T47D (cell line): ENCODE data around the gene PMM1.
A peak's percentile ranks its signal among the peaks of the same experiment; 100 is the strongest.
"Not testable (repeated sequence)": the region's sequence is repeated elsewhere in the genome, so short reads cannot be mapped to it uniquely, and the experiment has no call there.

ENCODE experiments used
- DNase-seq, 2 experiments: peaks; one replicate each; pipeline versions ENCODE4 v3.0.0 to v3.0.0-alpha.2; 2011 to 2012; ENCODE audit warnings: low read depth in 1 of 2, low spot score in 1 of 2
- JUND ChIP-seq: IDR thresholded peaks from 2 replicates; pipeline ENCODE4 v1.6.1; 2012; ENCODE audit warnings: low read depth
- in situ Hi-C: cut with HindIII; loops from 2 replicates; pipeline ENCODE4 v1.10.0; 2016; ENCODE audit warnings: low sequenced_read_pairs, low pct_unique_long_range_greater_than_20kb

Gene PMM1

DNA sequence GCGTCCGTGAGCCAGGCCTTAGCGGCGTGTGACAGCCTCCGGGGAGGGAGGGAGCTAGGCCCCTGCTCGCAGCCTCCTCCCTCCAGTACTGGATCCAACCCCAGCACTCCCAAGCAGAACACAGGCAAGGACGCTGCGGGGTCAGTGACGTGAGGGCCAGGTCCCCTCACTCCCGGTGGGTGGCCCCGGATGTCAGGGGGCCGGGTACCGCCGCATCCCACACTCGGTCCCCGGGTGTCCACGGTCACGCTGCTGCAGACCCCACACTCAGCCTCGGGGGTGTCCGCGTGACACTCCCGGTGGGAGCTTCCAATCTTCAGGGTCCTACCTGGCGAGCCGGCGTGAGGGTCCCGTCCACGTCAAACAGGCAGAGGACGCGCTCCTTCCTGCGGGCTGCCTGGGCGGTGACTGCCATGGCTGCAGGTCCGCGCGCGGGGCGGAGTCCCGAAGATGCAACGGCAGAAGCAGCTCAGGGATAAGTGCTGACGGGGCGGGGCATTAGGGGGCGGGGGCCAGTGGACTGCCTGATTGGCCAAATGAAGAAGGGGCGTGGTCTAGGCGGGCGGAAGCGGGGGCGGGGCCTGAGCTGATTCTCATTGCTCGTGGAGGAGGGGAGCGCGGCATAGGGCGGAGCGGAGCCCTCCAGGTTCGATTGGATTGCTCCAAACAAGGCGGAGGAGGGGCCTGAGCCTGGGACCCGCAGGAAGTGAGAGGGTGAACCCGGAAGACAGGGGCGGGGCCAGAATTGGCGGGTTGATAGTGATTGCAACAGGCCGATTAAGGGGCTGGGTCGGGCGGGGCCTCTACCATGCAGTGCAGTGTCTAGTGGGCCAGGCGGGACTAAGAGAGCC is at the start of gene PMM1:
PMM1 (minus strand) TSS at position 450 of the 851 bp plus-strand sequence; CDS start at position 415, 35 bp downstream.
- in situ Hi-C loops: no loop called here
- DNase-seq: peak; percentile 98 to 99
- TF ChIP-seq JUND: no peak

DNA sequence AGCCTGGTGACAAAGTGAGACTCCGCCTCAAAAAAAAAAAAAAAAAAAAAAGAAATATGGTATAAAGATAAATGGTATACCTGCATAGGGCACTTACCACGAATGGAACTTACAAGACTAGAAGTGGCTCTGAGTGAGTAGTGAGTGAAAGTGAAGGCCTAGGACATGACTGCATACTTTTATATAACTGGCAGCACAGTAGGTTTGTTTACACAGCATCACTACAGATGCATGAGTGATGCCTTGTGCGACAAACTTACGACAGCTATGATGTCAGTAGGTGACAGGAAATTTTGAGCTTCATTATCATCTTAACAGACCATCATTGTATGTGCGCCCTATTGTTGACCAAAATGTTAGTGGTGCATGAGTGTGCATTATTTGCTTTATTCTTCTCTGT is 49.1 kb upstream of the PMM1 start:
- no peak for TF ChIP-seq JUND
- DNase-seq: no peak
- in situ Hi-C loops: no loop called here

DNA sequence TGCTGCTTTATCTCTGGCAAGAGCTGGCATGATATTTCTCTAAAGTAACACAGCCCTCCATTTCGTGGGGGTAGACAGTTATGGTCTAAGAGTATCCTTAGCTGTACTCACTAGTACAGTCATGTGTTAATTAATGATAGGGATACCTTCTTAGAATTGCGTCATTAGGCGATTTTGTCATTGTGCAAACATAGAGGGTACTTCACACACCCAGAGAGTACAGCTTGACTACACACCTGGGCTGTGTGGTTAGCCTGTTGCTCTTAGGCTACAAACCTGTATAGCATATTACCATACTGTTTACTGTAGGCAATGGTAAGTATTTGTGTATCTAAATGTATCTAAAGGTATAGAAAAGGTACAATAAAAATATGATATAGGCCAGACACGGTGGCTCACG is 48.5 kb upstream of the PMM1 start:
- TF ChIP-seq JUND: no peak
- in situ Hi-C loops: no loop called here
- DNase-seq: no peak

DNA sequence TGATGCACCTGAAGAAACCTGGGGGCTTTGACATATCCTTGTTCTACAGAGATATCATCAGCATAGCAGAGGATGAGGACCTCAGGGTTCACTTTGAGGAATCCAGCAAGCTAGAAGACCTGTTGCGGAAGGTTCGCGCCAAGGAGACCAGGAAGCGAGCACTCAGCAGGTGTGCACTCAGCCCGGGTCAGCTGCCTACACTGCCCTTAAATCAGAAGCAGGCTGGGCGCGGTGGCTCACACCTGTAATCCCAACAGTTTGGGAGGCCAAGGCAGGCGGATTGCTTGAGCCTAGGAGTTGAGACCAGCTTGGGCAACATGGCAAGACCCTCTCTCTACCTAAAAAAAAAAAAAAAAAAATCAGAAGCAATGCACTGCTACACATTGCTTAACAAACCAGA is 48.0 kb upstream of the PMM1 start:
- in situ Hi-C loops, DNase-seq: not testable (repeated sequence)

DNA sequence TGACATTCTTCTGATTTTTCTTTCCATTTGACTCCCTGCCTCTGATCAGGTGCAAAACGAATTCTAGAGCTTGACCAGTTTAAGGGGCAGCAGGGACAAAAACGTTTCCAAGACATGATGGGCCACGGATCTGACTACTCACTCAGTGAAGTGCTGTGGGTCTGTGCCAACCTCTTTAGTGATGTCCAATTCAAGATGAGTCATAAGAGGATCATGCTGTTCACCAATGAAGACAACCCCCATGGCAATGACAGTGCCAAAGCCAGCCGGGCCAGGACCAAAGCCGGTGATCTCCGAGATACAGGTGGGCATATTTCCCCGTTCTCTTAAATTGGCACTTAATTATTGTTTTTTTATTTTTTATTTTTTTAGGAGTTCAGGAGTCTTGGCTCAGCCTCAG is 46.8 kb upstream of the PMM1 start:
- TF ChIP-seq JUND: no peak
- DNase-seq: no peak

DNA sequence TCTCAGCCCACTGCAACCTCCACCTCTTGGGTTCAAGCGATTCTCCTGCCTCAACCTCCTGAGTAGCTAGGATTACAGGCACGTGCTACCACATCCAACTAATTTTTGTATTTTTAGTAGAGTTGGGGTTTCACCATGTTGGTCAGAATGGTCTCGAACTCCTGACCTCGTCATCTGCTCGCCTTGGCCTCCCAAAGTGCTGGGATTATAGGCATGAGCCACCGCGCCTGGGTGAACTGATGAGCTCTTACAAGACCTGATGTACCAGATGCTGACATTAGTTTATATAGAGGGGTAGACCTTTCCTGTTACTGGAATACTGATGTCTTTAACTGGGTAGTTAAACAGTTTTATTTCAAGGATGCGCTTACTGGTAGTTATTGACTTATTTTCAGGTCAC is 45.0 kb upstream of the PMM1 start:
- DNase-seq, in situ Hi-C loops: not testable (repeated sequence)

More for the DNA sequence above, 46.8 kb upstream of the PMM1 start:
- in situ Hi-C loops: no loop called here

DNA sequence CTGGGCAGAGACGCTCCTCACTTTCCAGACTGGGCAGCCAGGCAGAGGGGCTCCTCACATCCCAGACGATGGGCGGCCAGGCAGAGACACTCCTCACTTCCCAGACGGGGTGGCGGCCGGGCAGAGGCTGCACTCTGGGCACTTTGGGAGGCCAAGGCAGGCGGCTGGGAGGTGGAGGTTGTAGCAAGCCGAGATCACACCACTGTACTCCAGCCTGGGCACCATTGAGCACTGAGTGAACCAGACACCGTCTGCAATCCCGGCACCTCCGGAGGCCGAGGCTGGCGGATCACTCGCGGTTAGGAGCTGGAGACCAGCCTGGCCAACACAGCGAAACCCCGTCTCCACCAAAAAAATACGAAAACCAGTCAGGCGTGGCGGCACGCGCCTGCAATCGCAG is 42.0 kb upstream of the PMM1 start:
- in situ Hi-C loops, DNase-seq: not testable (repeated sequence)

DNA sequence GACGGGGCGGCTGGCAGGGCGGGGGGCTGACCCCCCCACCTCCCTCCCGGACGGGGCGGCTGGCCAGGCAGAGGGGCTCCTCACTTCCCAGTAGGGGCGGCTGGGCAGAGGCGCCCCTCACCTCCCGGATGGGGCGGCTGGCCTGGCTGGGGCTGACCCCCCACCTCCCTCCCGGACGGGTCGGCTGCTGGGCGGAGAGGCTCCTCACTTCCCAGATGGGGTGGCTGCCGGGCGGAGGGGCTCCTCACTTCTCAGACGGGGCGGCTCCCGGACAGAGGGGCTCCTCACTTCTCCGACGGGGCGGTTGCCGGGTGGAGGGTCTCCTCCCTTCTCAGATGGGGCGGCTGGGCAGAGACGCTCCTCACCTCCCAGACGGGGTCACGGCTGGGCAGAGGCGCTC is 41.5 kb upstream of the PMM1 start:
- in situ Hi-C loops, DNase-seq: not testable (repeated sequence)

DNA sequence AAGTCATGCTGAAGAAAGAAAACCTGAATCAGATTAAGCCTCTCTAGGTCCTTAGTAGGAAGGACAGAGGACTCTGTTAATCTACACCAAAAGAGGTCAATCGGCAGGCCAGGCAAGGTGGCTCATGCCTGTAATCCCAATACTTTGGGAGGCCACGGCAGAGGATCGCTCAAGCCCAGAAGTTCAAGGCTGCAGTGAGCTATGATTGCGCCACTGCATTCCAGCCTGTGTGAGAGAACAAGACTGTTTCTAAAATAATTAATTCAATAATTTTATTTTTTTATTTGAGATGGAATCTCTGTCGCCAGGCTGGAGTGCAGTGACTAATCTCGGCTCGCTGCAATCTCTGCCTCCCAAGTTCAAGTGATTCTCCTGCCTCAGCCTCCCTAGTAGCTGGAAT is 35.9 kb upstream of the PMM1 start:
- TF ChIP-seq JUND: no peak
- no peak for DNase-seq
- in situ Hi-C loops: no loop called here

DNA sequence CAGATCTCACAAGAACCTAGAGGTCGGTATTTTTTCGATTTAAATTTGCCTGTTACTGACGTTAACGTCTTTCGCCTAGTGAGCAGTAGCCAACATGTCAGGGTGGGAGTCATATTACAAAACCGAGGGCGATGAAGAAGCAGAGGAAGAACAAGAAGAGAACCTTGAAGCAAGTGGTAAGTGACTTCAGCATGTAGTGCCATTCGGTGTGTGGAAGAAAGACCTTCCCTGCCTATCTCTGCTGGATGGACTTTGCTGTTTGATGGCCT is 32.2 kb upstream of the PMM1 start:
- no peak for TF ChIP-seq JUND
- in situ Hi-C loops: no loop called here
- no peak for DNase-seq

DNA sequence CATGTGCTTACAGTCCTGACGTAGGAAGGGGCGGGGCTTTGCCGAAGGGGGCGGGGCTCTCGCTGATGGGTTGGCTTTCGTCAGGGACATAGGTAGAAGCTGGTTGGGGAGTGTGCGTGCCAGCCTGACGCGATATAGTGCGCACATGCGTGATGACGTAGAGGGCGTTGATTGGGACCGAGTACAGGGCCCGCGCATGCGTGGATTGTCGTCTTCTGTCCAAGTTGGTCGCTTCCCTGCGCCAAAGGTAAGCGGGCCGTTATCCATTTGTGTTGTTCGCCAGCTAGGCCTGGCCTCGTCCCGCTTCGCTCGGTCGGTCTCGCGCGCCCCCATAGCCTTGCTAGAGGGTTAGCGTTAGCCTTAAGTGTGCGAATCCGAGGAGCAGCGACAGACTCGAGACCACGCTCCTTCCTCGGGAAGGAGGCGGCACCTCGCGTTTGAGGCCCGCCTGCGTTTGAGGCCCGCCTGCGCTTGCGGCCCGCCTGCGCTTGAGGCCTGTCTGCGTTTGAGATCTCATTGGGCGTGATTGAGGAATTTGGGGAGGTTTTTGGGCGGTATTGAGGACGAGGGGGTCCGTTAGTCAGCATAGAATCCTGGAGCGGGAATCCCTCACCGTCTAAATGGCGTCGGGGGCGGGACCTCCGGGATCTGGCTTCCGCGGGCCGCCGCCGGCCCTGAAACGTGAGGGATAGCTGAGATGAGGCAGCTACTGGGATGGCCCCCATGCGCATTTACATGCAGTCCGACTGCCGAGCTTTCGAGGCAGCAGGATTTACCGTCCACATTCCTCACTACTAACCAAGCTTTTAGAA is 31.7 kb upstream of the PMM1 start, which contains the start of gene XRCC6:
XRCC6 (plus strand) TSS at position 197 of the 812 bp plus-strand sequence. CDS start 710 bp downstream, outside the sequence.
- DNase-seq: peak; percentile 96 to 98
- TF ChIP-seq JUND: no peak
- in situ Hi-C loops: no loop called here

DNA sequence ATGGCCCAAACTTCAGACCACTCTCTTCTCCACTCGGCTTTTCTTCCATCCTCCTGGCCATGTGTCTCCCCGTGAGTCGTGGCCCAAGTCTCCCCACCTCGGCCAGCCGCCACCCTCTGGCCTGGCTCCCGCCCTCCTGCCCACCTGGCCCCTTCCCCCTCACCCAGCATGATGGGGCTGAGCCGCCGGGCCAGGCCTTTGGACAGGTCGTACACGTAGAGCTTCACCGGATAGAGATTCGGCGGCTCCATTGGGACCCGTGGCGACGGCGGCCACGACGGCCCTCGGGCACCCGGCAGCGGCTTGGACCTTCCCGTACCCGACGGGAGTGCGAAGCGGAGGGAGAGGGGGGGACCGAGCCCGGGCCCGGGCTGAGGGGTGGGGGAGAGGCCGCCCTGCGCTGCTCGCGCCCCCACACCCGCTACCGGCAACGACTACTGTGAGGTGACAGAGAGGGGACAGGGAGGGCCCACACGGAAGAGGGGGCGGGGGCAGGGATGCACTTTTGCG is 31.0 kb upstream of the PMM1 start, which contains the start of gene DESI1:
DESI1 (minus strand) TSS at position 455 of the 510 bp plus-strand sequence; CDS start at position 251, 204 bp downstream.
- in situ Hi-C loops: no loop called here
- DNase-seq: peak in 1 of 2 experiments; percentile 21
- TF ChIP-seq JUND: no peak

DNA sequence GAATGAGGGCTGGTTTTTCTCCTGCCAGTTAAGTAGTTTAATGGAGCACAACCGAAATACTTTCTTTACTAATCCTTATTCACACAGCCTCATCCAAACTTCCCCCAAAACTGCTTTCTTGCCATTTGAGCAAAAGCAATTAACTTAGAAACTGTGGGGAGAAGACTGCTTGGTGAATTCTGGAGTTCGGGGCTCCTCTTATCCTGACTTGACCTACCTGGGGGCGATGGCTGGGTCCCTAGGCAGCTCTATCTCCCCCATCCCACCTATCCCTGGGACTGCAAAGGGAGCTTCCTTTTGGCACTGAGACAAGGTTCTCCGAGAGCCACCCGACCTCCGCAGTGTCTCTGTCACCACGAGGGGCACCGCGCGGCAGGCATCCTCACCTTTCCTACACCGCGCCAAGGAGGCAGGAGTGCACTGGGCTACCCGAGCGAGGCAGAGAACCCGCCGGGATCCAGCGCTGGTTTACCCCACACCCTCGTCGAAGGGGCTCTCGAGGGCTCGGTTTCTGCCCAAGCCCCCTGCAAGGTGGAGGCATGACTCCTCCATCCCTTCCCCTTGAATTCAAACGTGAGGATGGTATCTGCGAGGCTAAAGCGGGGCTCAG is 30.4 kb upstream of the PMM1 start:
- in situ Hi-C loops: no loop called here
- DNase-seq: peak in 1 of 2 experiments; percentile 33
- TF ChIP-seq JUND: no peak
